ELF-1 (cell line): ENCODE measurements around the gene ANO10.
A peak's percentile ranks its signal among the peaks of the same experiment; 100 is the strongest.
"Not testable (repeated sequence)": the region's sequence is repeated elsewhere in the genome, so short reads cannot be mapped to it uniquely, and the experiment has no call there.

Experiments
- DNase-seq: peaks from one replicate; pipeline ENCODE4 v3.0.0-alpha.2; 2016; ENCODE audit warnings: low read depth, low spot score

The ANO10 gene, protein sequence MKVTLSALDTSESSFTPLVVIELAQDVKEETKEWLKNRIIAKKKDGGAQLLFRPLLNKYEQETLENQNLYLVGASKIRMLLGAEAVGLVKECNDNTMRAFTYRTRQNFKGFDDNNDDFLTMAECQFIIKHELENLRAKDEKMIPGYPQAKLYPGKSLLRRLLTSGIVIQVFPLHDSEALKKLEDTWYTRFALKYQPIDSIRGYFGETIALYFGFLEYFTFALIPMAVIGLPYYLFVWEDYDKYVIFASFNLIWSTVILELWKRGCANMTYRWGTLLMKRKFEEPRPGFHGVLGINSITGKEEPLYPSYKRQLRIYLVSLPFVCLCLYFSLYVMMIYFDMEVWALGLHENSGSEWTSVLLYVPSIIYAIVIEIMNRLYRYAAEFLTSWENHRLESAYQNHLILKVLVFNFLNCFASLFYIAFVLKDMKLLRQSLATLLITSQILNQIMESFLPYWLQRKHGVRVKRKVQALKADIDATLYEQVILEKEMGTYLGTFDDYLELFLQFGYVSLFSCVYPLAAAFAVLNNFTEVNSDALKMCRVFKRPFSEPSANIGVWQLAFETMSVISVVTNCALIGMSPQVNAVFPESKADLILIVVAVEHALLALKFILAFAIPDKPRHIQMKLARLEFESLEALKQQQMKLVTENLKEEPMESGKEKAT

GRCh38 chr3:43621656-43622432, at the start of gene ANO10:
Gene ANO10 (minus strand): TSS chr3:43622011. CDS start chr3:43605852, 16,159 bp downstream.
- DNase-seq: peak; percentile 99

GRCh38 chr3:43670635-43671522, 49.1 kb upstream of the ANO10 start:
- DNase-seq: no peak

DNA sequence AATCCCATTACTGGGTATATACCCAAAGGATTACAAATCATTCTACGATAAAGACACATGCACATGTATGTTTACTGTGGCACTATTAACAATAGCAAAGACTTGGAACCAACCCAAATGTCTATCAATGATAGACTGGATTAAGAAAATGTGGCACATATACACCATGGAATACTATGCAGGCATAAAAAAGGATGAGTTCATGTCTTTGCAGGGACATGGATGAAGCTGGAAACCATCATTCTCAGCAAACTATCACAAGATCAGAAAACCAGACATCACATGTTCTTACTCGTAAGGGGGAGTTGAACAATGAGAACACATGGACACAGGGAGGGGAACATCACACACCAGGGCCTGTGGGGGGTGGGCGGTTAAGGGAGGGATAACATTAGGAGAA, 43.2 kb upstream of the ANO10 start:
- not testable (repeated sequence) for DNase-seq

- DNase-seq: not testable (repeated sequence)
These were observed 39.6 kb upstream of the ANO10 start for GRCh38 chr3:43661376-43661775.

GRCh38 chr3:43659250-43659880, 37.6 kb upstream of the ANO10 start:
- DNase-seq: peak; percentile 85

DNA sequence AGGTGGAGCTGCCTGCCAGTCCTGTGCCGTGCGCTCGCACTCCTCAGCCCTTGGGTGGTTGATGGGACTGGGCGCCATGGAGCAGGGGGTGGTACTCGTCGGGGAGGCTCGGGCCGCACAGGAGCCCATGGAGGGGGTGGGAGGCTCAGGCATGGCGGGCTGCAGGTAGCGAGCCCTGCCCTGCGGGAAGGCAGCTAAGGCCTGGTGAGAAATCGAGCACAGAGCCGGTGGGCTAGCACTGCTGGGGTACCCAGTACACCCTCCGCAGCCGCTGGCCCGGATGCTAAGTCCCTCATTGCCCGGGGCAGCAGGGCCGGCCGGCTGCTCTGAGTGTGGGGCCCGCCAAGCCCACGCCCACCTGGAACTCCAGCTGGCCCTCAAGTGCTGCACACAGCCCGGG, 34.6 kb upstream of the ANO10 start:
- DNase-seq: not testable (repeated sequence)

DNA sequence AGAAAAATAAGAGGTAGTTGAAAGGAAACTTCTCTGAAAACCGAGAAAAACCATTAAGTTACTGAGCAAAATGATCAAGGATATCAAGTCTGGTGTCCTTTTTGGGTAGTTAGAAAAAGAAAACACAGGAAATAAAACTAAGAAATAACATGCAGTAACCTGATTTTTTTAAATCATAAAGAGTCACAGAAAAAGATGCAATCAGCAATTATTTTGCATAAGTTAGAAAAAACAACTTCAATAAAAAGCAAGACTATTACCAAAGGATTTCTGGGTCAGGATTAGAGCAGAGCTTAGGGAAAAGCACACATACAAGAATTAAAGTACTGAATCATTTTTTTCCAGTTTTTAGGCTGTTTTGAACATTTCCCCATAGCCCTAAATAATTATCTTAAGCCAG, 28.5 kb upstream of the ANO10 start:
- DNase-seq: no peak

DNA sequence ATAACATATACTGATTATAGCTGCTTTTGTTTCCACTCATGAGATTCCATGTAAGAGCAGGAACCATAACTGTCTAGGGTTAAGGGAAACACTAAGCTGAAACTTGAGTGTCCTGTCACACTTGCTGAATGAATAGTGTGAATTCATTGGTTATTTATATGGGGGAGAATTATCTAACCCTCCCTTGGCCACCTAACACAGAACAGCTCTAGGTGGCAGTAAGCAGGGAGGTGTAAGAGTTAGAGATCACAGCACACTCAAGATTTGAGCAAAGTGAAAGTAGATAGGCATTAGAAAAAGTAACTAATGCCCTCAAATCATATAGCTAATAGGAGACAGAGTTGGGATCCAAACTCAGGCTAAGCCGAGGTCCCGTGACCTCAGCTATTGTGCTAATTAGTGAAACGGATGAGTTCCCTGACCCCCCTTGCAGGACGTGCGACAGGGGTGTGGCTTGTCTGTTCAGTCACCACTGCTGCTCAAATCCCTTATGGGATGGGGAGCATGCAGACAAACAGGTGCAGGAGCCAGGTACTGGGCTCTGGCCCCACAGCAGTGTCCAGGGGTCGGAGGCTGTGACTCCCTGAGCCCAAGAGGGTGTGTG, 27.7 kb upstream of the ANO10 start:
- peak; percentile 14 for DNase-seq

GRCh38 chr3:43648957-43649356, 27.1 kb upstream of the ANO10 start:
- DNase-seq: no peak

- DNase-seq: no peak
These were observed 25.7 kb upstream of the ANO10 start for GRCh38 chr3:43647331-43648166.

DNA sequence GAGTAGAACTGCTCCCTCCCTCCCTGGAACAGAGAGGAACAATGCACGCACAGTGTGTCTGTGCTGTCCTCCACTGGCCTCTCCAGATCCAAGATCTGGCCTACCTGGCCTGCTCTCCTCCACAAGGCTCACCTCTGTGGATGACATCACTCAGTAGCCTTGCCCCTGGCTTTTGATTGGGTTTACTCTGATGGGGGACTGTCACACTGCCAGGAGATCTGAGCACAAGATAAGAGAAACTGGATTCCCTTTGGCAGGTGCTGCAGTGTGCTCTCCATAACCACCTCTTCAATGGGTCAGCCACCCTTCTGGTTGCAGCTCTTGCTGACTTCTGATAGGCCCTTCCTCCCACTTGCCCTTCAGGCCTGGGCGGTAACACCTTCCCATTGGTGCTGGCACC, 22.6 kb upstream of the ANO10 start:
- peak; percentile 46 for DNase-seq

GRCh38 chr3:43641306-43642114, 19.7 kb upstream of the ANO10 start:
- DNase-seq: no peak

- DNase-seq: no peak
These were observed 18.9 kb upstream of the ANO10 start for GRCh38 chr3:43640681-43641080.

DNA sequence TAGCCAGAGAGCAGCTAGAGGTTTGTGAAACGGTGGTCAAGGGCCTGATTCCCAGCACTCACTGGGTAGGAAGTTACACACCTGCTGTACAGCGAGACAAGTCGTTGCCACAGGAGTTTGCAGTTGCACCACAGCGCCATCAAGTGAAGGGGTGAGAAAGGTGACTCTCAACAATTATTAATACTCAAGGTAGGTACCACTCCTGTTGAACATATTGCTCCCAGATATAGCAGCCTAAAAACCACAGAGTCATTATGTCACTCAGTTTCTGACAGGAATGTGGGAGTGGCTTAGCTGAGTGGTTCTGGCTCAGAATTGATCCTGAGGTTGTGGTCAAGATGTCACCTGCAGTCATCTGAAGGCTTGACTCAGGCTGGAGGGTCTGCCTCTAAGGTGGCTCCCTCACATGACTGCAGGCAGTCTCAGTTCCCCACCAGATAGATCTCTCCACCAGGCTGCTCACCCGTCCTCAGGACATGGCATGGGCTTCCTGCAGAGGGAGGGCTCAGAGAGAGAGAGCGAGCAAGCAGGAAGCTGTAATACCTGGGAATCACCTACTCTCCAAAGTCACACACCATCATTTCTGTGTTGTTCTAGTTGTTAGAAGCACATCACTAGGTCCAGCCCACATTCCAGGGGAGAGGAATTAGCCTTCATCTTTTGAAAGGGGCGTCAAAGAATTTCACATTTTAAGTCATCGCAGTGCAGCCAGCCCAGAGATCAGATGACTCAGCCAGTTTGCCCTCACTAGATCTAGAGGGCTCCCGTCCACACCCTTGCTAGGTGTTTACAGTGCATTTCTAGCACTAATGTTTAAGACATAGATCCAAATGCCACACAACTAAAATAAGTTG, 17.0 kb upstream of the ANO10 start:
- DNase-seq: peak; percentile 39

DNA sequence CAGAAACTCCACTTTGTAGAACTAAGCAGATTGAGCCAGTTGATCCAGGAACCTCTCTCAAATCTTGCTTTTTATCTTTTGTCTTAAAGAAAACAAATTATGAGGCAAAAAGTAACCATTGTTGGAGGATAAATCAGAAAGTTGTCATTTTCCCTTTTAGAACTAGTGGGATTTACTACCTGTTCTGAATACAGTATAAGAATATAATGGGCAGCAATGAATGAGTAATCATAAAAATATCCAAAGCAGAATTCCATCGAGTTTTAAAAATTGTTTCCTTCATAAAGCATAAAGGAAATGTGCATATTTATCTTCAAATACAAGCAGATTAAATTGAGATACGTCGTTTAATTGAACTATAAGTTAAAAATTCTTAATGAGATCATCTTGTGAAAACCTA, 15.9 kb upstream of the ANO10 start:
- DNase-seq: no peak

DNA sequence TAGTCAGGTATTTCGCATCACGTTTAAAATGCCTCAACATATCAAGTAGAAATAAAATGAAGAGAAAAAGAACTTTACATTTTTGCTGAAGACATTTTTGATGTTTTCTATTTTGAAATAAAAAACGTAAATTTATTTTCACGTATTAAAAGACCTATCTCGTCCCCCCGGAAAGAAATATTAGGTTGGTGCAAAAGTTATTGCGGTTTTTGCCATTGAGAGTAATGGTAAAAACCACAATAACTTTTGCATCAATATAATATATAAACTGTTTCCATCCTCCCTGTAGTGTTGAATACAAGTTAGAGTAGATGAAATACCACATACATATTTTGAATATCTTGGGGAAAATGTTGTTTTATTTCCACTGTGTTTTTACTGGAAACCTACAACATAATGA, 11.2 kb upstream of the ANO10 start:
- DNase-seq: no peak

GRCh38 chr3:43632269-43632733, 10.5 kb upstream of the ANO10 start:
- DNase-seq: peak; percentile 43

DNA sequence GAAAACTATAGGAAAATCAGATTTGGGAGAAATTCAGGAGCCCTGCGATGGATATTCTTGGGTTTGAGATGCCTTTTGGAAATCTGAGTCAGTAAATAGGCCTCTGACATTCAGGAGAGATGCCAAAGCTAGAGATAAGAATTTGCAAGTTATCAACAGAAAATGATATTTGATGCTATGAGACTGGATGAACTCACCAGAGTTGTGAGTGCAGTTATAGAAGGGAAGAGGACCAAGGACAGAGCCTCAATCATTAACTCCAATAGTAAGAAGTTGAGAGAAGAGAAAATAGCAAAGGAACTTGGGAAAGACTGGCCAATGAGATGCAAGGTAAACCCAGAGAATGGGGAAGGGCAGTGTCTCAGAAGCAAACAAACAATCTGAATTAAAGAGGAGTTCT, 7.9 kb upstream of the ANO10 start:
- DNase-seq: no peak
